ENCODE results near the gene IL16. TPM values are rescaled to one million over a fixed set of nuclear protein-coding genes. Genes with fewer than 3 reads are reported as not detected.

The IL16 gene
- total and polyA plus RNA-seq, 9 of the 15 experiments (the other 6 are each of a cell fraction or from before 2014, with no cell fraction given): 1.4 to 18.8 (median 10.6) TPM

DNA sequence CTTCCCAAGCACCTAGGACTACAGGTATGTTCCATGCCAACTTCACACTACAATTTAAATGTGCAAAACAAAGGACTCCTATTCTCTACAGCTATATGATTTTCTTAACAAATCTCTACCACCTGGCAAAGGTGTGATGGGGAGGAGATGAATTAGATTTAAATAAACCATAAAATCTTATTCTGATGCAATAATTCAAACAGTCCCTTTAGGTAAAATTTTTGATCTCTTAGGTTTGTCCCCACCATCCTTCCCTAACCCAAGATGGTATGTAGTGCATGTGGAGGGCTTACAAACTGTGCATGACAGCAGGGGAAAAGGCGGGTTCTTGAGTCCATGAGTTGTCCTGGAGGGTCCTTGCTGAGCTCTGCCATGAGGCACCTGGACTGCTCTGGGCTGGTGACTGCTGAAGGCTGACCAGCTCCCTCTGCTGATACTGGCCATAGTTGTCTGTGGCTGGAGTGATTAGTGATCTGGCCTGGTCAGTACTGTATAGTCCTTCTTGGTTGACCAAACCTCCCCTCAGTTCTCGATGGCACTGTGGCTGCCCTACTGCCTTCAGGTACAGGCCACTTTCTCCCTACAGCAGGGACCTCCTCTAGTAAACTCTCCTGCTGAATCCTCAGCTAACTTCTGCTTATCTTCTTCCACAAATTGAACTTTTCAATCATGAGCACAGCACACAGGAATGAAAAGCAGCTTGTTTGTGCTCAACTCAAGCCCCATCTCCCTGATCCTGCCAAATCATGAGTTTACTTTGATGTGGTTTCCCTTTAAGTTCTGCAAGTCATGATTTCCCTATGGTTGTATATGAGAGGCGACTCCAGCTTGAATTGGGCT lies 32.5 kb upstream of the IL16 start (continued):
- TF ChIP-seq, protein P1, sequence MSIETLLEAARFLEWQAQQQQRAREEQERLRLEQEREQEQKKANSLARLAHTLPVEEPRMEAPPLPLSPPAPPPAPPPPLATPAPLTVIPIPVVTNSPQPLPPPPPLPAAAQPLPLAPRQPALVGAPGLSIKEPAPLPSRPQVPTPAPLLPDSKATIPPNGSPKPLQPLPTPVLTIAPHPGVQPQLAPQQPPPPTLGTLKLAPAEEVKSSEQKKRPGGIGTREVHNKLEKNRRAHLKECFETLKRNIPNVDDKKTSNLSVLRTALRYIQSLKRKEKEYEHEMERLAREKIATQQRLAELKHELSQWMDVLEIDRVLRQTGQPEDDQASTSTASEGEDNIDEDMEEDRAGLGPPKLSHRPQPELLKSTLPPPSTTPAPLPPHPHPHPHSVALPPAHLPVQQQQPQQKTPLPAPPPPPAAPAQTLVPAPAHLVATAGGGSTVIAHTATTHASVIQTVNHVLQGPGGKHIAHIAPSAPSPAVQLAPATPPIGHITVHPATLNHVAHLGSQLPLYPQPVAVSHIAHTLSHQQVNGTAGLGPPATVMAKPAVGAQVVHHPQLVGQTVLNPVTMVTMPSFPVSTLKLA (conservative IDR thresholded peaks at IDR 0.05): 0 out of 4 replicates have a peak, but pooled peaks of 1 of the 2 experiments have one; percentile 39
- TF ChIP-seq, protein P2, sequence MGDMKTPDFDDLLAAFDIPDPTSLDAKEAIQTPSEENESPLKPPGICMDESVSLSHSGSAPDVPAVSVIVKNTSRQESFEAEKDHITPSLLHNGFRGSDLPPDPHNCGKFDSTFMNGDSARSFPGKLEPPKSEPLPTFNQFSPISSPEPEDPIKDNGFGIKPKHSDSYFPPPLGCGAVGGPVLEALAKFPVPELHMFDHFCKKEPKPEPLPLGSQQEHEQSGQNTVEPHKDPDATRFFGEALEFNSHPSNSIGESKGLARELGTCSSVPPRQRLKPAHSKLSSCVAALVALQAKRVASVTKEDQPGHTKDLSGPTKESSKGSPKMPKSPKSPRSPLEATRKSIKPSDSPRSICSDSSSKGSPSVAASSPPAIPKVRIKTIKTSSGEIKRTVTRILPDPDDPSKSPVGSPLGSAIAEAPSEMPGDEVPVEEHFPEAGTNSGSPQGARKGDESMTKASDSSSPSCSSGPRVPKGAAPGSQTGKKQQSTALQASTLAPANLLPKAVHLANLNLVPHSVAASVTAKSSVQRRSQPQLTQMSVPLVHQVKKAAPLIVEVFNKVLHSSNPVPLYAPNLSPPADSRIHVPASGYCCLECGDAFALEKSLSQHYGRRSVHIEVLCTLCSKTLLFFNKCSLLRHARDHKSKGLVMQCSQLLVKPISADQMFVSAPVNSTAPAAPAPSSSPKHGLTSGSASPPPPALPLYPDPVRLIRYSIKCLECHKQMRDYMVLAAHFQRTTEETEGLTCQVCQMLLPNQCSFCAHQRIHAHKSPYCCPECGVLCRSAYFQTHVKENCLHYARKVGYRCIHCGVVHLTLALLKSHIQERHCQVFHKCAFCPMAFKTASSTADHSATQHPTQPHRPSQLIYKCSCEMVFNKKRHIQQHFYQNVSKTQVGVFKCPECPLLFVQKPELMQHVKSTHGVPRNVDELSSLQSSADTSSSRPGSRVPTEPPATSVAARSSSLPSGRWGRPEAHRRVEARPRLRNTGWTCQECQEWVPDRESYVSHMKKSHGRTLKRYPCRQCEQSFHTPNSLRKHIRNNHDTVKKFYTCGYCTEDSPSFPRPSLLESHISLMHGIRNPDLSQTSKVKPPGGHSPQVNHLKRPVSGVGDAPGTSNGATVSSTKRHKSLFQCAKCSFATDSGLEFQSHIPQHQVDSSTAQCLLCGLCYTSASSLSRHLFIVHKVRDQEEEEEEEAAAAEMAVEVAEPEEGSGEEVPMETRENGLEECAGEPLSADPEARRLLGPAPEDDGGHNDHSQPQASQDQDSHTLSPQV (IDR thresholded peaks at IDR 0.05): peak; percentile 78; the same call in 1 of the 2 replicates
- peak; percentile 28 to 35; a peak in 2 of 4 replicates for TF ChIP-seq NRF1 (conservative IDR thresholded peaks at IDR 0.05 in 1 of 2, IDR thresholded peaks at IDR 0.05 in 1 of 2)
- TF ChIP-seq CTBP1 (IDR thresholded peaks at IDR 0.05; ENCODE audit: borderline replicate concordance): peak; percentile 83
- TF ChIP-seq, protein P3, sequence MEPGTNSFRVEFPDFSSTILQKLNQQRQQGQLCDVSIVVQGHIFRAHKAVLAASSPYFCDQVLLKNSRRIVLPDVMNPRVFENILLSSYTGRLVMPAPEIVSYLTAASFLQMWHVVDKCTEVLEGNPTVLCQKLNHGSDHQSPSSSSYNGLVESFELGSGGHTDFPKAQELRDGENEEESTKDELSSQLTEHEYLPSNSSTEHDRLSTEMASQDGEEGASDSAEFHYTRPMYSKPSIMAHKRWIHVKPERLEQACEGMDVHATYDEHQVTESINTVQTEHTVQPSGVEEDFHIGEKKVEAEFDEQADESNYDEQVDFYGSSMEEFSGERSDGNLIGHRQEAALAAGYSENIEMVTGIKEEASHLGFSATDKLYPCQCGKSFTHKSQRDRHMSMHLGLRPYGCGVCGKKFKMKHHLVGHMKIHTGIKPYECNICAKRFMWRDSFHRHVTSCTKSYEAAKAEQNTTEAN (CRISPR knock-in tag; IDR thresholded peaks at IDR 0.05): no peak
- peak; percentile 66 for TF ChIP-seq CBFA2T2 (conservative IDR thresholded peaks at IDR 0.05)
- 0 out of 4 replicates have a peak, but pooled peaks of 1 of the 2 experiments have one; percentile 20 for TF ChIP-seq TEAD1 (CRISPR knock-in tag; IDR thresholded peaks at IDR 0.05)
- peak; percentile 81 for TF ChIP-seq TCF7L2 (IDR thresholded peaks at IDR 0.05; ENCODE audit: low read depth, low read length)
- TF ChIP-seq SMC3 (conservative IDR thresholded peaks at IDR 0.05; ENCODE audit: insufficient read depth, low read depth, low read length): 0 out of 2 replicates have a peak, but pooled peaks have one; percentile 28
- TF ChIP-seq, protein P4, sequence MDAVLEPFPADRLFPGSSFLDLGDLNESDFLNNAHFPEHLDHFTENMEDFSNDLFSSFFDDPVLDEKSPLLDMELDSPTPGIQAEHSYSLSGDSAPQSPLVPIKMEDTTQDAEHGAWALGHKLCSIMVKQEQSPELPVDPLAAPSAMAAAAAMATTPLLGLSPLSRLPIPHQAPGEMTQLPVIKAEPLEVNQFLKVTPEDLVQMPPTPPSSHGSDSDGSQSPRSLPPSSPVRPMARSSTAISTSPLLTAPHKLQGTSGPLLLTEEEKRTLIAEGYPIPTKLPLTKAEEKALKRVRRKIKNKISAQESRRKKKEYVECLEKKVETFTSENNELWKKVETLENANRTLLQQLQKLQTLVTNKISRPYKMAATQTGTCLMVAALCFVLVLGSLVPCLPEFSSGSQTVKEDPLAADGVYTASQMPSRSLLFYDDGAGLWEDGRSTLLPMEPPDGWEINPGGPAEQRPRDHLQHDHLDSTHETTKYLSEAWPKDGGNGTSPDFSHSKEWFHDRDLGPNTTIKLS (IDR thresholded peaks at IDR 0.05; ENCODE audit: borderline replicate concordance, low read depth): peak; percentile 40; the same call in 1 of the 2 replicates
- TF ChIP-seq ZC3H8 (IDR thresholded peaks at IDR 0.05): no peak
- peak; percentile 89 for TF ChIP-seq BACH1 (tag; IDR thresholded peaks at IDR 0.05)
- TF ChIP-seq, protein P5, sequence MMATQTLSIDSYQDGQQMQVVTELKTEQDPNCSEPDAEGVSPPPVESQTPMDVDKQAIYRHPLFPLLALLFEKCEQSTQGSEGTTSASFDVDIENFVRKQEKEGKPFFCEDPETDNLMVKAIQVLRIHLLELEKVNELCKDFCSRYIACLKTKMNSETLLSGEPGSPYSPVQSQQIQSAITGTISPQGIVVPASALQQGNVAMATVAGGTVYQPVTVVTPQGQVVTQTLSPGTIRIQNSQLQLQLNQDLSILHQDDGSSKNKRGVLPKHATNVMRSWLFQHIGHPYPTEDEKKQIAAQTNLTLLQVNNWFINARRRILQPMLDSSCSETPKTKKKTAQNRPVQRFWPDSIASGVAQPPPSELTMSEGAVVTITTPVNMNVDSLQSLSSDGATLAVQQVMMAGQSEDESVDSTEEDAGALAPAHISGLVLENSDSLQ (IDR thresholded peaks at IDR 0.05): peak; percentile 46
- peak; percentile 78 for TF ChIP-seq BRD9 (IDR thresholded peaks at IDR 0.05; ENCODE audit: low read depth, partially characterized antibody)
- peak; percentile 39 to 42; a peak in 2 of 4 replicates for TF ChIP-seq FOXK2 (conservative IDR thresholded peaks at IDR 0.05 in 1 of 2, IDR thresholded peaks at IDR 0.05 in 1 of 2; ENCODE audit: low read depth in 2 of 2)
